Adipose tissue (tissue), 3 donors: ENCODE measurements around the gene PTGES3. TPM values are rescaled to one million over a fixed set of nuclear protein-coding genes. Genes with fewer than 3 reads are reported as not detected.
"Not testable (repeated sequence)": the region's sequence is repeated elsewhere in the genome, so short reads cannot be mapped to it uniquely, and the experiment has no call there.

Source experiments
- H3K27ac ChIP-seq: one replicate; pipeline ENCODE4 v1.5.1; 2013; ENCODE audit warnings: low read depth, low read length
- WGBS, 3 donors: extraction: QIAGEN DNeasy Blood & Tissue Kit; methylation state at CpG; one replicate each; pipeline ENCODE4 v1.1.7; 2013; 5-methylcytosine and 5-hydroxymethylcytosine counted together
- polyA plus RNA-seq, 3 donors: library from polyadenylated mRNA; stranded (reverse); fragments of 200-250 nt; gene quantifications; one replicate each; pipeline ENCODE4 v1.2.3, GENCODE V29; 2013
- donor health status: healthy with polysubstance abuse.
- donor health status: Bipolar disorder and iron deficiency.
- donor health status: healthy.

PTGES3 gene
- polyA plus RNA-seq, 3 donors, result 70.2 to 165 (median 99.6) TPM

GRCh38 chr12:56715798-56716197 lies 27.7 kb upstream of the PTGES3 start:
- 70 to 78% (median 77%) methylated on average over 8 of the region's 8 CpGs for WGBS, 3 donors
- H3K27ac ChIP-seq, result no peak overlapping the region

DNA sequence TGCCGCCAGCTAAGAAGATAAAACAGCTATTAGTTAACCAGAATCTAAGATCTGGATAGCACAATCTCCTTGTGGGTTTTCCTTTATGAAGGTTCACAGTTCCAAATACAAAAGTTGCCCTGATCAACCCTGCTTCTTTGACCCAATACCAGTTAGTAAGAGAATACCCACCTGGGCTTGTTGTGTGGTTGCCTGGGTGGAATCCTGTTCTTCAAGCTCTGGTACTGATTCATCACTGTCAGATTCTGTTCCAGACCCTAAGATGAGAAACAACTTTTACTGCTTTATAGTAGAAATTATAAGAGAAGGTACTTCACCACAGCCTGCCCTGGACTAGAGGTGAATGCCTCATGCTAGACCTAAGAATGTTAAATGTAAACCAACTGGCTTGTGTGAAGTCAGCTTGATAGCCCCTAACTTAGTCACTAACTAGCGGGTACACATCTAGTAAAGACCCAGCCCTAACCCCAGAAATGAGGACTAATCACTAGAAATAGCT lies 26.4 kb upstream of the PTGES3 start:
- WGBS, 3 donors, result 84 to 95% (median 94%) methylated on average over 2 of the region's 2 CpGs
- no peak overlapping the region for H3K27ac ChIP-seq

- 61 to 80% (median 68%) methylated on average over 3 of the region's 3 CpGs for WGBS, 3 donors
- no peak overlapping the region for H3K27ac ChIP-seq
Observed at GRCh38 chr12:56713345-56713744, 25.3 kb upstream of the PTGES3 start.

- no peak overlapping the region for H3K27ac ChIP-seq
Observed at GRCh38 chr12:56709759-56710376, 21.8 kb upstream of the PTGES3 start.

GRCh38 chr12:56704522-56704921 lies 16.4 kb upstream of the PTGES3 start:
- 79 to 92% (median 92%) methylated on average over 5 of the region's 5 CpGs for WGBS, 3 donors
- H3K27ac ChIP-seq, result not testable (repeated sequence)

More at GRCh38 chr12:56709759-56710376, 21.8 kb upstream of the PTGES3 start:
- 71 to 80% (median 76%) methylated on average over 5 of the region's 5 CpGs for WGBS, 3 donors

- H3K27ac ChIP-seq, result no peak overlapping the region
- WGBS, 3 donors, result 65 to 82% (median 76%) methylated on average over 3 of the region's 3 CpGs
Observed at GRCh38 chr12:56699020-56699661, 11.1 kb upstream of the PTGES3 start.

GRCh38 chr12:56695327-56696101 lies 7.4 kb upstream of the PTGES3 start:
- WGBS, 3 donors, result 72 to 80% (median 76%) methylated on average over 2 of the region's 2 CpGs
- H3K27ac ChIP-seq, result no peak overlapping the region

DNA sequence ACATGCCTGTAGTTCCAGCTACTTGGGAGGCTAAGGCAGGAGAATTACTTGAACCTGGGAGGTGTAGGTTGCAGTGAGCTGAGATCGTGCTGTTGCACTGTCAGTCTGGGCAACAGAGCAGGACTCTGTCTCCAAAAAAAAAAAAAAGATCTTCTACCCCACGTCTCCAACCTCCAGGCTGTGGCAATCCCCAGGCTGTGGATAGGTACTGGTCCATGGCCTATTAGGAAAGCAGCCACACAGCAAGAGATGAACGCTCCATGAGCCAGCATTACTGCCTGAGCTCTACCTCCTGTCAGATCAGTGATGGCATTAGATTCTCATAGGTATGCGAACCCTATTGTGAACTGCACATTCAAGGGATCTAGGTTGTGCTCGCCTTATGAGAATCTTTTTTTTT lies 6.1 kb upstream of the PTGES3 start:
- WGBS, 3 donors, result 80 to 88% (median 84%) methylated on average over 5 of the region's 5 CpGs
- H3K27ac ChIP-seq, result no peak overlapping the region

- H3K27ac ChIP-seq, result peak overlapping the region; percentile 78
- 1 to 2% (median 2%) methylated on average over 7 of the region's 7 CpGs for WGBS, 3 donors
Observed at GRCh38 chr12:56688846-56689109, 694 bp upstream of the PTGES3 start.

DNA sequence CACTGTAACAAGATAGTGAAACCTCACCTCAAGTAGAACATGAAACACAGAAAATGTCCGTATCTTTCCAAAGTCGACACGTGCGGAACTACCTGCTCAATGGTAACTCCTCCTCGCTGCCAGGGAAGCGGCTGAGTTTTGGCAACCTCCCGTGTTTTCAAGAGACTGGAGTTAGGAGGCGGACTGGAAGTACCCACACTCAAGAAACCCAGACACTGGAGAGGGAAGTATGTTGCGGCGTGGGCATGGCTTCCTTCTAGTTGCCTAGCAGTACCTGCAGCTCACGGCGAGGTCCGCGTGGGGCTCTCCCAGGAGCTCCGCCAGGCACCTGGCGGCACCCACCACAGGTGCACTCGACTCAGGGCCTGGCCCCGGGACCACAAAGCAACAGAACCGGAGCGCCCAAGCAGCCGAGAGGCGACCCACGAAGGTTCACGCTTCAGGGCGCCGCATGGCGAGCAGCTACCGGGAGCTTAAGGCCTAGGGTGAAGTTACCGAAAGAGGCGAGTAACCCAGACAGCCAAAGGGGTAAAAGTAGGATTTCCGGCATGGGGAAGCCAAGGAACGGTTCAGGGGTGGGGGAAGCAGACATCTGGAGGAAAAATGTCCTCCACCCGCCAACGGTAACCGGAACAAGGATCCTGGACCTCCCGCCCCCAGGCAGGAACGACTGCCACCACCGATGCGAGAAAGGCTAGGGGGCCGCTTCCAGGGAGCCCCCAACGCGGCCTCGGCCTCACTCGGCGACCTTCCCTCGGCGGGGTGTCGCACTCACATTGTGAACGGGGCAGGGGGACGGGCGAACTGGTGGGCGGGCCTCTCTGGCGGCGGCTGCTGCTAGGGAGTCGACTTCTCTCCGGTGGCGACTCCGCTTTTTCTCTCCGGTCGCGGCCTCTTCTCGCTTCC lies 608 bp downstream of the PTGES3 start:
- WGBS, 3 donors, result 0% methylated on average over 62 of the region's 62 CpGs
- H3K27ac ChIP-seq, result peak overlapping the region; percentile 57

DNA sequence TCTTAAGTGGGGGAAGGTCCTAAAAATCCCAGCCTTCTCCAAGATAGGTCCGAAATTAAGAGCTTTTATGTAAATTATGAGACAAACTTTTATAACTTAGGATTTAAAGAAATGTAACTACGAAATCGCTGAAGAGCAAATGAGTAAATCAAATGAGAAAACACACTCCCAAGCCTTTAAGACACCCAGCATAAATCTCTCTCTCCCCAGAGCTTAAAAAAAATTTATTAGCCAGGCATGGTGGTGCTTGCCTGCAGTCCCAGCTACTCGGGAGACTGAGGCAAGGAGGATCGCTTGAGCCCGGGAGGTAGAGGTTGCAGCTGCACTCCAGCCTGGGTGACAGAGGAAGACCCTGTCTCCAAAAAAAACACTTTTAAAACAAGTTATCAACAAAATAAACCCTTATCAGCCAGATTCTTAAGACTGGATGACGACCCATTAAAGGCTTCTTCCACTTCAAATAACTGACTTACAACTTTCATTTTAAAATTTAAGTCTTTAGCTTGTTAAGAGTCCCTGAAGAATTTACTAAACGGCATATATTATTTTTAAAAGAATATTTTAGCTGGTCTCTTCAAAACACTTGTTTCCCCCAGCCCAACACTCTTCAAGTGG lies 3.2 kb downstream of the PTGES3 start:
- WGBS, 3 donors, result 14 to 39% (median 25%) methylated on average over 8 of the region's 8 CpGs

GRCh38 chr12:56682323-56682722 lies 5.8 kb downstream of the PTGES3 start:
- H3K27ac ChIP-seq, result no peak overlapping the region
- WGBS, 3 donors, result 84 to 93% (median 89%) methylated on average over 6 of the region's 6 CpGs

More for the DNA sequence above, 3.2 kb downstream of the PTGES3 start:
- H3K27ac ChIP-seq, result no peak overlapping the region

- no peak overlapping the region for H3K27ac ChIP-seq
- 84 to 93% (median 88%) methylated on average over 13 of the region's 13 CpGs for WGBS, 3 donors
Observed at GRCh38 chr12:56679883-56680575, 8.1 kb downstream of the PTGES3 start.

DNA sequence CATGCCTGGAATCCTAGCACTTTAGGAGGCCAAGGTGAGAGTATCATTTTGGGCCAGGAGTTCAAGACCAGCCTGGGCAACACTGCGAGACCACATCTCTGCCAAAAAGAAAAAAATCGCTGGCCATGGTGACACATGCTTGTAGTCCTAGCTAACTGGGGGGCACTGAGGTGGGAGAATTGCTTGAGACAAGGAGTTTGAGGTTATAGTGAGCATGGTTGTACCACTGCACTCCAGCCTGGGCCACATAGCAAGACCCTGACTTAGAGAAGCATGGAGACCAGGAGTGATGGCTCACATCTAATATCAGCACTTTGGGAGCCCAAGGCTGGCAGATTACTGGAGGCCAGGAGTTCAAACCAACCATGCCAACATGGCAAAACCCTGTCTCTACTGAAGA lies 9.2 kb downstream of the PTGES3 start:
- 94 to 97% (median 97%) methylated on average over 2 of the region's 2 CpGs for WGBS, 3 donors
- no peak overlapping the region for H3K27ac ChIP-seq

DNA sequence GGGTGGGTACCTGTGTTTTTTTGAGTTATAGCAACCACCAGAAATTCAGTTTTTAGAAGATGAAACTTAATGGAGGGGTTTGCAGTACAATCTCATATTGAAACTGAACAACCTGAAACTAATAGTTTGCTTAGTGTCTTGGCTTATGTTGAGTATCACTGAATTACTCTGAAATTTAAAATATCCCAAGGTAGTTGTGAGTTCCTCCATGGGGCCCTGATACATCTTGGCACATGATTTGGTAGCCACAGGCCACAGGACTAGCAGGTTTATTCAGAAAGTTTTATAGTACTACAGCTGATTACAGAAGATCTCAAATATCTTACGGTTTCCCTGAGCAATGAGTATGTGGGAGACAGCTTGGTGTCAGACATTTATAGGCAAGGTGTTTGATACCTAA lies 10.4 kb downstream of the PTGES3 start:
- WGBS, 3 donors, result 71 to 83% (median 79%) methylated on average over 1 of the region's 1 CpG
- H3K27ac ChIP-seq, result no peak overlapping the region

DNA sequence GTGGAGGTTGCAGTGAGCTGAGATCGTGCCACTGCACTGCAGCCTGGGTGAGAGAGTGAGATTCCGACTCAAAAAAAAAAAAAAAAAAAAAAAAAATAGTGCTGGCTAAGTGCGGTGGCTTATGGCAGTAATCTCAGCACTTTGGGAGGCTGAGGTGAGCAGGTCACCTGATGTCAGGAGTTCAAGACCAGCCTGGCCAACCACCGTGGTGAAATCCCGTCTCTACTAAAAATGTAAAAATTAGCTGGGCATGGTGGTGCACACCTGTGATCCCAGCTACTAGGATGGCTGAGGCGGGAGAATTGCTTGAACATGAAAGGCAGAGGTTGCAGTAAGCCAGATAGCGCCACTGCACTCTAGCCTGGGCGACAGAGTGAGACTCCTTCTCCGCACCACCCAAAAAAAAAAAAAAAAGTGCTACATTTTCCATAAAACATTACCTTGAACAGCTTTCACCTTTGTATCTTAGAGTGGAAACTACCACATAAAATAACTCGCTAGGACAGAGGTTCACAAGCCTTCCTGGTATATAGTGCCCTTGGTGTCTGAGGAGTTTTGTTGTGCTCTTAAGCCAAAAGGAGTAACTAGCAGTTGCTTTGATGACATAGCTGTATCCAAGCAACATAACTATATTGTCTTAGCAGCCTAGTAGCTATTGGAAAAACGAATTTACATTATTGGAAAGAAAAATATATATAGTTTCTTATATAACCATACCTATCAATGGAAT lies 11.1 kb downstream of the PTGES3 start:
- WGBS, 3 donors, result 80 to 87% (median 84%) methylated on average over 11 of the region's 11 CpGs
- no peak overlapping the region for H3K27ac ChIP-seq

- WGBS, 3 donors, result 43 to 95% (median 89%) methylated on average over 2 of the region's 2 CpGs
- no peak overlapping the region for H3K27ac ChIP-seq
Observed at GRCh38 chr12:56671608-56672007, 16.5 kb downstream of the PTGES3 start.
